GM18951 (cell line): ENCODE results near the gene TBC1D21.

Experiments used
- POLR2A ChIP-seq: IDR thresholded peaks from 4 replicates; pipeline ENCODE4 v1.6.1; 2011; ENCODE audit warnings: mild to moderate bottlenecking; ENCODE audit not compliant: insufficient read length, insufficient read depth; ENCODE audit errors: extremely low read depth
- in situ Hi-C: fragments of 300-500 bp; cut with MboI; formaldehyde crosslinking; loops from one replicate; pipeline ENCODE4 v1.12.0; 2022; ENCODE audit warnings: low sequenced_read_pairs, mixed read lengths, inconsistent platforms; ENCODE audit not compliant: unreplicated experiment

TBC1D21 gene

GRCh38 chr15:73845907-73846306, 27.5 kb upstream of the TBC1D21 start:
- in situ Hi-C loops, result no loop called here
- no peak for TF ChIP-seq POLR2A

- in situ Hi-C loops, result no loop called here
- no peak for TF ChIP-seq POLR2A
These were observed 23.7 kb upstream of the TBC1D21 start for GRCh38 chr15:73849641-73850040.

GRCh38 chr15:73850228-73850627, 23.1 kb upstream of the TBC1D21 start:
- TF ChIP-seq POLR2A, result no peak
- in situ Hi-C loops, result no loop called here

GRCh38 chr15:73851689-73852088, 21.7 kb upstream of the TBC1D21 start:
- TF ChIP-seq POLR2A, result no peak
- in situ Hi-C loops, result no loop called here

GRCh38 chr15:73852507-73852906, 20.9 kb upstream of the TBC1D21 start:
- TF ChIP-seq POLR2A, result no peak
- in situ Hi-C loops, result no loop called here

GRCh38 chr15:73854265-73854664, 19.1 kb upstream of the TBC1D21 start:
- TF ChIP-seq POLR2A, result no peak
- in situ Hi-C loops, result no loop called here

GRCh38 chr15:73856458-73857192, 16.7 kb upstream of the TBC1D21 start:
- no peak for TF ChIP-seq POLR2A
- in situ Hi-C loops, result no loop called here

- in situ Hi-C loops, result no loop called here
- TF ChIP-seq POLR2A, result no peak
These were observed 16.0 kb upstream of the TBC1D21 start for GRCh38 chr15:73857193-73857920.

GRCh38 chr15:73858062-73858461, 15.3 kb upstream of the TBC1D21 start:
- in situ Hi-C loops, result no loop called here
- no peak for TF ChIP-seq POLR2A

- in situ Hi-C loops, result no loop called here
- TF ChIP-seq POLR2A, result no peak
These were observed 11.1 kb upstream of the TBC1D21 start for GRCh38 chr15:73862276-73862675.

GRCh38 chr15:73865379-73865778, 8.0 kb upstream of the TBC1D21 start:
- in situ Hi-C loops, result no loop called here
- no peak for TF ChIP-seq POLR2A

- in situ Hi-C loops, result no loop called here
These were observed 7.5 kb upstream of the TBC1D21 start for GRCh38 chr15:73865904-73866303.

GRCh38 chr15:73866481-73866880, 6.9 kb upstream of the TBC1D21 start:
- in situ Hi-C loops, result no loop called here
- no peak for TF ChIP-seq POLR2A

More at GRCh38 chr15:73865904-73866303, 7.5 kb upstream of the TBC1D21 start:
- TF ChIP-seq POLR2A, result no peak

GRCh38 chr15:73866881-73867410, 6.4 kb upstream of the TBC1D21 start:
- in situ Hi-C loops, result no loop called here

More at GRCh38 chr15:73866881-73867410, 6.4 kb upstream of the TBC1D21 start:
- TF ChIP-seq POLR2A, result no peak
